HepG2 (cell line): ENCODE data around the gene BABAM2. TPM values are rescaled to one million over a fixed set of nuclear protein-coding genes. Genes with fewer than 3 reads are reported as not detected.

Experiments
- ATAC-seq: fragments of 200-7000 bp; cut with Tn5 transposase; 3 replicates; pipeline ENCODE4 v1.9.1; 2020; ENCODE audit warnings: mild to moderate bottlenecking, moderate library complexity
- BruUV-seq: library from RNA; stranded (reverse); fragments of 400-500 nt; replicated peaks from 2 replicates; lab custom pipeline; 2021; lab: Mats Ljungman, UMichigan
- CTCF ChIA-PET: fragments of 300-600 bp; formaldehyde crosslinking; extraction: SDS; loops from one replicate; lab custom pipeline; 2021; ENCODE audit warnings: low total read pairs, inconsistent platforms, low intra/inter-chr PET ratio; lab: Yijun Ruan, JAX
- POLR2A ChIA-PET: fragments of 350-600 bp; sonication (Branson Sonifier 250); formaldehyde crosslinking; loops from one replicate; lab custom pipeline; 2020; ENCODE audit warnings: antibody characterized with exemption, inconsistent platforms; lab: Yijun Ruan, JAX
- DNase-seq: peaks from one replicate; pipeline ENCODE4 v3.0.0-alpha.2; 2015; ENCODE audit warnings: low spot score
- FAIRE-seq: peaks from 3 replicates; lab custom pipeline; 2011; peaks lifted over from hg19 to GRCh38; lab: Jason Lieb, UNC
- H2AFZ ChIP-seq: one replicate; pipeline ENCODE4 v1.6.1; 2011; ENCODE audit warnings: low read length, inconsistent platforms
- H3K27ac ChIP-seq: fragments of 300-600 bp; 3 replicates; pipeline ENCODE4 v1.8.0; 2011; ENCODE audit warnings: mixed run types, mild to moderate bottlenecking, mixed read lengths, low read length, inconsistent platforms; ENCODE audit not compliant: insufficient read depth; ENCODE audit errors: extremely low read length
- H3K27me3 ChIP-seq, 2 experiments: fragments of 200-600 bp in 1 of 2; 2 replicates in 1 of 2; 3 replicates in 1 of 2; pipeline versions ENCODE4 v1.6.0 to v1.8.0; 2011; ENCODE audit warnings: low read length in 2 of 2, mild to moderate bottlenecking in 2 of 2, moderate library complexity in 2 of 2, inconsistent platforms in 1 of 2; ENCODE audit not compliant: insufficient read depth in 2 of 2, control insufficient read depth in 1 of 2
- H3K36me3 ChIP-seq, 2 experiments: fragments of 200-600 bp in 1 of 2; replicated peaks in 1 of 2; 2 replicates in 1 of 2; 3 replicates in 1 of 2; pipeline versions ENCODE4 v1.5.1 to v1.8.0; 2011; ENCODE audit warnings: low read length in 2 of 2, inconsistent platforms in 1 of 2; ENCODE audit not compliant: insufficient read depth in 2 of 2, control insufficient read depth in 1 of 2
- H3K4me1 ChIP-seq: 2 replicates; pipeline ENCODE4 v1.5.1; 2012; ENCODE audit warnings: low read length, inconsistent platforms; ENCODE audit not compliant: insufficient read depth
- H3K4me2 ChIP-seq: 2 replicates; pipeline ENCODE4 v1.6.0; 2011; ENCODE audit warnings: low read depth, low read length, inconsistent platforms
- H3K4me3 ChIP-seq, 3 experiments: fragments of 200-600 bp in 1 of 3; sonication (generic), shearing (Covaris generic) in 1 of 3; replicated peaks in 1 of 3; 2 replicates each; pipeline ENCODE4 v1.5.1; 2011 to 2016; ENCODE audit warnings: low read length in 3 of 3, inconsistent platforms in 2 of 3, low read depth in 2 of 3, mild to moderate bottlenecking in 2 of 3, control low read depth in 1 of 3, mixed read lengths in 1 of 3; ENCODE audit not compliant: insufficient read depth in 1 of 3
- H3K79me2 ChIP-seq: one replicate; pipeline ENCODE4 v1.6.1; 2011; ENCODE audit warnings: low read length, inconsistent platforms; ENCODE audit not compliant: insufficient read depth
- H3K9ac ChIP-seq: 2 replicates; pipeline ENCODE4 v1.6.0; 2011; ENCODE audit warnings: mild to moderate bottlenecking, low read depth, low read length, inconsistent platforms; ENCODE audit not compliant: insufficient read depth
- H3K9me3 ChIP-seq: 2 replicates; pipeline ENCODE4 v1.5.1; 2012; ENCODE audit warnings: mild to moderate bottlenecking, low read length
- H4K20me1 ChIP-seq: 2 replicates; pipeline ENCODE4 v1.6.0; 2011; ENCODE audit warnings: inconsistent platforms, mild to moderate bottlenecking, low read length, moderate library complexity; ENCODE audit not compliant: insufficient read depth
- ERF ChIP-seq: IDR thresholded peaks from 2 replicates; pipeline ENCODE4 v1.6.1; 2018; ENCODE audit warnings: missing biosample characterization, missing genetic modification reagents
- KAT7 ChIP-seq: IDR thresholded peaks from 2 replicates; pipeline ENCODE4 v1.6.1; 2018; ENCODE audit warnings: borderline replicate concordance, missing compliant biosample characterization
- KDM3A ChIP-seq: IDR thresholded peaks from 2 replicates; pipeline ENCODE4 v1.6.1; 2018; ENCODE audit warnings: low read depth, missing compliant biosample characterization
- ZKSCAN5 ChIP-seq: sonication (generic); formaldehyde crosslinking; IDR thresholded peaks from 2 replicates; pipeline ENCODE4 v1.5.1; 2020; ENCODE audit warnings: mild to moderate bottlenecking, missing genetic modification reagents
- ZNF160 ChIP-seq: sonication (generic); formaldehyde crosslinking; IDR thresholded peaks from 2 replicates; pipeline ENCODE4 v1.8.0; 2022; ENCODE audit warnings: mild to moderate bottlenecking, inconsistent platforms, missing genetic modification reagents
- ZNF260 ChIP-seq: sonication (generic); formaldehyde crosslinking; IDR thresholded peaks from 2 replicates; pipeline ENCODE4 v1.4.0; 2020; ENCODE audit warnings: missing genetic modification reagents, low read depth, mild to moderate bottlenecking, borderline replicate concordance
- ZNF317 ChIP-seq: sonication (generic); formaldehyde crosslinking; IDR thresholded peaks from 2 replicates; pipeline ENCODE4 v1.5.0; 2020; ENCODE audit warnings: mild to moderate bottlenecking, missing genetic modification reagents
- ZNF326 ChIP-seq: sonication (generic); formaldehyde crosslinking; IDR thresholded peaks from 2 replicates; pipeline ENCODE4 v1.4.0; 2020; ENCODE audit warnings: missing genetic modification reagents, borderline replicate concordance
- ZNF501 ChIP-seq: sonication (generic); formaldehyde crosslinking; IDR thresholded peaks from 2 replicates; pipeline ENCODE4 v1.5.1; 2020; ENCODE audit warnings: mild to moderate bottlenecking, moderate library complexity, missing genetic modification reagents
- ZNF562 ChIP-seq: sonication (generic); formaldehyde crosslinking; IDR thresholded peaks from 2 replicates; pipeline ENCODE4 v1.8.0; 2022; ENCODE audit warnings: missing genetic modification reagents, borderline replicate concordance
- ZNF567 ChIP-seq: sonication (generic); formaldehyde crosslinking; IDR thresholded peaks from 2 replicates; pipeline ENCODE4 v1.8.1; 2023; ENCODE audit warnings: mild to moderate bottlenecking, missing genetic modification reagents, borderline replicate concordance
- WGBS: methylation state at CpG from one replicate; pipeline ENCODE4 v1.1.6; 2017; ENCODE audit warnings: low lambda C conversion rate; 5-methylcytosine and 5-hydroxymethylcytosine counted together
- in situ Hi-C: cut with HindIII; loops from 2 replicates; pipeline ENCODE4 v1.10.0; 2017; ENCODE audit warnings: low pct_unique_long_range_greater_than_20kb; ENCODE audit not compliant: extremely low pct_ligation_motif_present
- intact Hi-C: fragments of 100-400 bp; cut with micrococcal nuclease; formaldehyde crosslinking; loops from one replicate; pipeline ENCODE4 v1.10.0; 2022; ENCODE audit not compliant: unreplicated experiment
- polyA plus RNA-seq, 8 experiments: library from polyadenylated mRNA; depleted of rRNA in 3 of 8; stranded (reverse) in 7 of 8; unstranded in 1 of 8; fragments of >200 nt; fragmentation: Illumina TruSeq in 4 of 8; extraction: Trizol in 4 of 8; gene quantifications; 2 replicates each; pipeline versions ENCODE4 v1.2.1 to v1.2.3, GENCODE V29; 2011 to 2016; ENCODE audit warnings: low read depth in 4 of 8, missing spikeins in 1 of 8, mixed read lengths in 1 of 8; ENCODE audit not compliant: insufficient read depth in 1 of 8
- total RNA-seq, 5 experiments: library from RNA; depleted of rRNA; stranded (reverse); fragments of >200 nt; fragmentation: Illumina TruSeq; extraction: Trizol; gene quantifications; 2 replicates each; pipeline ENCODE4 v1.2.3, GENCODE V29; 2016; ENCODE audit warnings: low read depth in 1 of 5
- TF ChIP-seq, protein P1 (sequence below): sonication (generic); formaldehyde crosslinking; IDR thresholded peaks from 2 replicates; pipeline ENCODE4 v1.4.0; 2020; ENCODE audit warnings: missing genetic modification reagents

The BABAM2 gene
- total and polyA plus RNA-seq, 2 of the 13 experiments (the other 11 are each of a cell fraction or from before 2014, with no cell fraction given), result 24.9 to 28.0 TPM

DNA sequence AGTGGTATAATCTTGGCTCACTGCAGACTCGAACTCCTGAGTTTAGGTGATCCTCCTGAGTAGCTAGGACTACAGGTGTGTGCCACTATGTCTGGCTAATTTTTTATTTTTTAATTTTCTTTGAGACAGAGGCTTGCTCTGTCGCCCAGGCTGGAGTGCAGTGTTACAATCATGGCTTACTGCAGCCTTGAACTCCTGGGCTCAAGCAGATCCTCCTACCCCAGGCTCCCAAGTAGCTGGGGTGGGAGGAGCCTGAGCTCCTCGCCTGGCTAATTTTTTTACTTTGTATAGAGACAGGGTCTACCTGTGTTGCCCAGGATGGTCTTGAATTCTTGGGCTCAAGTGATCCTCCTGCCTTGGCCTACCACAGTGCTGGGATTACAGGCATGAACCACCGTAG lies 62.5 kb downstream of the BABAM2 start (continued):
- TF ChIP-seq, protein P1, sequence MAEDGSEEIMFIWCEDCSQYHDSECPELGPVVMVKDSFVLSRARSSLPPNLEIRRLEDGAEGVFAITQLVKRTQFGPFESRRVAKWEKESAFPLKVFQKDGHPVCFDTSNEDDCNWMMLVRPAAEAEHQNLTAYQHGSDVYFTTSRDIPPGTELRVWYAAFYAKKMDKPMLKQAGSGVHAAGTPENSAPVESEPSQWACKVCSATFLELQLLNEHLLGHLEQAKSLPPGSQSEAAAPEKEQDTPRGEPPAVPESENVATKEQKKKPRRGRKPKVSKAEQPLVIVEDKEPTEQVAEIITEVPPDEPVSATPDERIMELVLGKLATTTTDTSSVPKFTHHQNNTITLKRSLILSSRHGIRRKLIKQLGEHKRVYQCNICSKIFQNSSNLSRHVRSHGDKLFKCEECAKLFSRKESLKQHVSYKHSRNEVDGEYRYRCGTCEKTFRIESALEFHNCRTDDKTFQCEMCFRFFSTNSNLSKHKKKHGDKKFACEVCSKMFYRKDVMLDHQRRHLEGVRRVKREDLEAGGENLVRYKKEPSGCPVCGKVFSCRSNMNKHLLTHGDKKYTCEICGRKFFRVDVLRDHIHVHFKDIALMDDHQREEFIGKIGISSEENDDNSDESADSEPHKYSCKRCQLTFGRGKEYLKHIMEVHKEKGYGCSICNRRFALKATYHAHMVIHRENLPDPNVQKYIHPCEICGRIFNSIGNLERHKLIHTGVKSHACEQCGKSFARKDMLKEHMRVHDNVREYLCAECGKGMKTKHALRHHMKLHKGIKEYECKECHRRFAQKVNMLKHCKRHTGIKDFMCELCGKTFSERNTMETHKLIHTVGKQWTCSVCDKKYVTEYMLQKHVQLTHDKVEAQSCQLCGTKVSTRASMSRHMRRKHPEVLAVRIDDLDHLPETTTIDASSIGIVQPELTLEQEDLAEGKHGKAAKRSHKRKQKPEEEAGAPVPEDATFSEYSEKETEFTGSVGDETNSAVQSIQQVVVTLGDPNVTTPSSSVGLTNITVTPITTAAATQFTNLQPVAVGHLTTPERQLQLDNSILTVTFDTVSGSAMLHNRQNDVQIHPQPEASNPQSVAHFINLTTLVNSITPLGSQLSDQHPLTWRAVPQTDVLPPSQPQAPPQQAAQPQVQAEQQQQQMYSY (CRISPR knock-in tag), result no peak
- no peak for TF ChIP-seq ZKSCAN5 (CRISPR knock-in tag)
- no peak for TF ChIP-seq KAT7 (CRISPR knock-in tag)
- TF ChIP-seq KDM3A, result 0 out of 2 replicates have a peak, but pooled peaks have one; percentile 26
- no peak for TF ChIP-seq ZNF160 (CRISPR knock-in tag)
- no peak for TF ChIP-seq ZNF501 (CRISPR knock-in tag)
- TF ChIP-seq ERF, result no peak

DNA sequence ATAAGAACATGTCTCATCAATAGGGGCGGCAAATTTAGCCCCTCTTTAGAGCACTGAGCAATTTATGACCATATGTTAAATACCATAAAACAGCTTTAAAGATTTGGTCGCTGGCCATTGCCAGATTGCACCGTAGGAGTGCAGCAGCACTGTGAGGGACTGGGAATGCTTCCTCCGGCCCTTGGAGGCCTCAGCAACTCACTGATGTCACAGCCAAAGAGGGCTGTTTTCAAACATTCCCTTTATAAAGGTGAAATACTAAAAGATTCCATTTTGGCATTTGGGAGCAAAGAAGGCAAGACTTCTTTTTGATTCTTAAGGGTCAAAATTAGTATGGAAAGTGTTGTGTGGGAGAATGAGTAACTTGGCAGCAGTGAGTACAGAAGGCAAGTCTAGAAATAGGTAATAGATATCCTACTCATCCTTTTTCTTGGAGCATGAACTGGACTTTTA lies 63.7 kb downstream of the BABAM2 start:
- Histone ChIP-seq H3K79me2 (no peaks in the 10 kb centered on the region), H4K20me1 (no peaks in the 10 kb centered on the region), H3K36me3 (no peaks in the 10 kb centered on the region), H3K27ac (no peak overlapping the region), H3K9me3 (no peaks in the 10 kb centered on the region), H3K4me3 (no peak overlapping the region), H3K4me1 (peaks cover 45% of the 10 kb centered on the region), H3K27me3 (no peaks in the 10 kb centered on the region), H2AFZ (no peak overlapping the region), H3K9ac (no peak overlapping the region), H3K4me2 (no peak overlapping the region)
- 69% methylated on average over 4 of the region's 4 CpGs for WGBS
- TF ChIP-seq ZNF567 (no peak), ZNF326 (CRISPR knock-in tag) (no peak), ZNF260 (CRISPR knock-in tag) (no peak), ZNF562 (CRISPR knock-in tag) (no peak), ZNF317 (CRISPR knock-in tag) (no peak)
- POLR2A ChIA-PET, result no interaction called here
- no TSS peak for BruUV-seq
- in situ Hi-C loops (no loop called here), intact Hi-C loops (no loop called here)
- FAIRE-seq (no peak), DNase-seq (no peak), ATAC-seq (peak; percentile 65; the same call in 2 of the 3 replicates)
- CTCF ChIA-PET, result interaction anchor here (1.2 kb wide), 1 partner anchor 442 kb away, joined by 3 read pairs; no protein-coding TSS in a partner anchor
